Ovary (tissue), 9 donors: ENCODE measurements around the gene FIGNL2. TPM values are rescaled to one million over a fixed set of nuclear protein-coding genes. Genes with fewer than 3 reads are reported as not detected.

Experiments
- DNase-seq, 5 donors: peaks; one replicate each; pipeline ENCODE4 v3.0.0-alpha.2; 2019 to 2020
- H3K27ac ChIP-seq, 2 donors: fragments of 200-600 bp; one replicate each; pipeline versions ENCODE4 v1.5.1 to v1.8.0; 2019 to 2022
- H3K27me3 ChIP-seq: fragments of 200-600 bp; one replicate; pipeline ENCODE4 v1.8.0; 2022
- H3K36me3 ChIP-seq: fragments of 200-600 bp; sonication (generic); one replicate; pipeline ENCODE4 v1.5.1; 2019
- H3K4me1 ChIP-seq: one replicate; pipeline ENCODE4 v1.8.1; 2013; ENCODE audit warnings: mild to moderate bottlenecking, moderate library complexity; ENCODE audit not compliant: insufficient read depth
- H3K4me3 ChIP-seq: fragments of 200-600 bp; sonication (generic); one replicate; pipeline ENCODE4 v1.5.1; 2017
- H3K9me3 ChIP-seq, 2 donors: fragments of 200-600 bp in 1 of 2; sonication (generic) in 1 of 2; one replicate each; pipeline versions ENCODE4 v1.5.1 to v1.8.1; 2013 to 2019; ENCODE audit warnings: mild to moderate bottlenecking in 1 of 2, moderate library complexity in 1 of 2
- EP300 ChIP-seq: sonication (generic); formaldehyde crosslinking; IDR thresholded peaks from one replicate; pipeline ENCODE4 v1.6.1; 2017; ENCODE audit warnings: antibody characterized with exemption
- POLR2A ChIP-seq: fragments of 450-650 bp; IDR thresholded peaks from one replicate; pipeline ENCODE4 v1.6.1; 2017; ENCODE audit warnings: antibody characterized with exemption, mild to moderate bottlenecking, moderate library complexity
- WGBS, 3 donors: extraction: QIAGEN DNeasy Blood & Tissue Kit in 1 of 3; methylation state at CpG; one replicate each; pipeline versions ENCODE4 v1.1.5 to v1.1.7; 2013 to 2017; 5-methylcytosine and 5-hydroxymethylcytosine counted together
- intact Hi-C, 4 donors: fragments of 100-400 bp; cut with DNase I; formaldehyde crosslinking; loops; one replicate each; pipeline versions ENCODE4 v1.11.0 to v1.15.1; 2022 to 2023
- polyA plus RNA-seq, 2 donors: library from polyadenylated mRNA; stranded (reverse); fragments of 200-250 nt in 1 of 2; fragments of 350-450 nt in 1 of 2; fragmentation: Illumina TruSeq in 1 of 2; extraction: RNeasy Lipid Tissue Mini Kit (QIAGEN cat#74804) in 1 of 2; gene quantifications; one replicate each; pipeline ENCODE4 v1.2.3, GENCODE V29; 2013 to 2014
- total RNA-seq, 7 donors: library from RNA; depleted of rRNA in 2 of 7; stranded (reverse); fragments of >200 nt in 2 of 7; fragmentation: NEBNext Ultra II Directional in 3 of 7; extraction: Animal tissue kit (Norgen Biotek cat#: 25700) in 3 of 7; gene quantifications; one replicate each; pipeline versions ENCODE4 v1.1.0 to v1.2.4, GENCODE V29; 2016 to 2023
- TF ChIP-seq, protein P1 (sequence below), 3 donors: fragments of 450-650 bp in 2 of 3; fragments of 200-600 bp in 1 of 3; IDR thresholded peaks; one replicate each; pipeline versions ENCODE4 v1.5.1 to v1.8.0; 2016 to 2022; ENCODE audit warnings: antibody characterized with exemption in 3 of 3, mild to moderate bottlenecking in 1 of 3
- donor health status: DM: no; HTN: no; CAD: no; lungs with moderate emphysema.
- donor health status: DM: no; HTN: no; CAD: no.
- donor health status: Bipolar disorder and iron deficiency.
- donor health status: DM: yes; HTN: yes; CAD: no.
- donor health status: DM: no; HTN: no; CAD: no.
- donor health status: DM: yes; HTN: yes; CAD: no.

Gene FIGNL2
- total and polyA plus RNA-seq, 9 donors, result 0.11 to 0.50 (median 0.22) TPM

GRCh38 chr12:51827925-51828818 is 20.3 kb downstream of the FIGNL2 start:
- DNase-seq, result no peak
- Histone ChIP-seq H3K27ac (no peak overlapping the region), H3K4me1 (no peaks in the 10 kb centered on the region), H3K4me3 (no peak overlapping the region), H3K9me3 (no peaks in the 10 kb centered on the region), H3K36me3 (no peaks in the 10 kb centered on the region), H3K27me3 (no peaks in the 10 kb centered on the region)
- WGBS, 3 donors, result 47 to 60% (median 50%) methylated on average over 11 of the region's 11 CpGs
- intact Hi-C loops, result no loop called here
- TF ChIP-seq, protein P1, sequence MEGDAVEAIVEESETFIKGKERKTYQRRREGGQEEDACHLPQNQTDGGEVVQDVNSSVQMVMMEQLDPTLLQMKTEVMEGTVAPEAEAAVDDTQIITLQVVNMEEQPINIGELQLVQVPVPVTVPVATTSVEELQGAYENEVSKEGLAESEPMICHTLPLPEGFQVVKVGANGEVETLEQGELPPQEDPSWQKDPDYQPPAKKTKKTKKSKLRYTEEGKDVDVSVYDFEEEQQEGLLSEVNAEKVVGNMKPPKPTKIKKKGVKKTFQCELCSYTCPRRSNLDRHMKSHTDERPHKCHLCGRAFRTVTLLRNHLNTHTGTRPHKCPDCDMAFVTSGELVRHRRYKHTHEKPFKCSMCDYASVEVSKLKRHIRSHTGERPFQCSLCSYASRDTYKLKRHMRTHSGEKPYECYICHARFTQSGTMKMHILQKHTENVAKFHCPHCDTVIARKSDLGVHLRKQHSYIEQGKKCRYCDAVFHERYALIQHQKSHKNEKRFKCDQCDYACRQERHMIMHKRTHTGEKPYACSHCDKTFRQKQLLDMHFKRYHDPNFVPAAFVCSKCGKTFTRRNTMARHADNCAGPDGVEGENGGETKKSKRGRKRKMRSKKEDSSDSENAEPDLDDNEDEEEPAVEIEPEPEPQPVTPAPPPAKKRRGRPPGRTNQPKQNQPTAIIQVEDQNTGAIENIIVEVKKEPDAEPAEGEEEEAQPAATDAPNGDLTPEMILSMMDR (IDR thresholded peaks at IDR 0.05), result no peak
- TF ChIP-seq POLR2A, result no peak
- no peak for TF ChIP-seq EP300

DNA sequence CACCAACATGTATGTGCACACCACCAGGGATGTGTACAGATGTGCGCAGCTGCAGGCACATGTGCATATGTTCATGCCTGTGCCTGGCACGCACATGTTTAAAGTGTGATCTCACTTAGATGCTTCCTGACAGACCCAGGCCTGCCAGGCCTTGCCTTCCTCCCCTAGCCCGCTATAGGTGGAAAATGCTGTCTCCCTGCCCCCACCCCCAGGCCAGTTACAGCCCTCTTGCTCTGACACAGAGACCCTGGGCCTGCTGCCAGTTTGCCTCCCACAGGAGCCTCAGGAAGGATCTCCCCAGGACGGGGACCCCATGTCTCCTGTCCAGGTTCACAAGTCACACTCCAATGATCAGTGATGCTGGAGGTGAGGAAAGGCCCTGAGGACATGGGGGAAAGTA is 21.6 kb downstream of the FIGNL2 start:
- no peaks in the 10 kb centered on the region for H3K9me3 ChIP-seq
- TF ChIP-seq EP300, result no peak
- TF ChIP-seq, protein P1 (IDR thresholded peaks at IDR 0.05), result no peak
- TF ChIP-seq POLR2A, result no peak
- intact Hi-C loops, result no loop called here

DNA sequence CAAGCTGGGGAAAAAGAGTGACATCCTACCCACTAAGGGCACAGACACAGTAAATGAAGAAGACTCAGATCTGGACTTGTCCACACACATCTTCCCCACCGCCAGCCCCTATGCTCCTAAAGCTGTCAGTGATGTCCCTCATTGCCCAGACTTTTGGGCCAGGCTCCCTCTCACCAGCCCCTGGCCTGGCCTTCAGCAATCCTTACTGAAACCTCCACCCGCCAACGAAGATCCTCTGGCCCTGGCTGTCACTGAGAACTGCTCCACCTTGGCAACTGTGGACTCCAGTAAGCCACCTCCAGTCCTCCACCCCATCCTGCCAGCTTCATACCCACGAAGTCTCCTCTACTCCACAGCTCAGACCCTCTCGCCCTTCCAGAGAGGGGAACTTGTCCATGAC is 23.3 kb downstream of the FIGNL2 start:
- Histone ChIP-seq H3K27ac (no peak overlapping the region), H3K9me3 (no peaks in the 10 kb centered on the region), H3K4me1 (no peaks in the 10 kb centered on the region), H3K36me3 (no peaks in the 10 kb centered on the region), H3K27me3 (no peaks in the 10 kb centered on the region), H3K4me3 (no peak overlapping the region)
- no peak for DNase-seq
- intact Hi-C loops, result no loop called here
- TF ChIP-seq, protein P1 (IDR thresholded peaks at IDR 0.05), result no peak
- TF ChIP-seq POLR2A (no peak), EP300 (no peak)
- WGBS, 3 donors, result 71 to 87% (median 81%) methylated on average over 5 of the region's 5 CpGs

More for the DNA sequence above, 21.6 kb downstream of the FIGNL2 start:
- 64 to 72% (median 71%) methylated on average over 4 of the region's 4 CpGs for WGBS, 3 donors
- no peaks in the 10 kb centered on the region for H3K27me3 ChIP-seq
- H3K27ac ChIP-seq, result no peak overlapping the region
- no peaks in the 10 kb centered on the region for H3K36me3 ChIP-seq
- no peak for DNase-seq
- H3K4me1 ChIP-seq, result no peaks in the 10 kb centered on the region
- no peak overlapping the region for H3K4me3 ChIP-seq

DNA sequence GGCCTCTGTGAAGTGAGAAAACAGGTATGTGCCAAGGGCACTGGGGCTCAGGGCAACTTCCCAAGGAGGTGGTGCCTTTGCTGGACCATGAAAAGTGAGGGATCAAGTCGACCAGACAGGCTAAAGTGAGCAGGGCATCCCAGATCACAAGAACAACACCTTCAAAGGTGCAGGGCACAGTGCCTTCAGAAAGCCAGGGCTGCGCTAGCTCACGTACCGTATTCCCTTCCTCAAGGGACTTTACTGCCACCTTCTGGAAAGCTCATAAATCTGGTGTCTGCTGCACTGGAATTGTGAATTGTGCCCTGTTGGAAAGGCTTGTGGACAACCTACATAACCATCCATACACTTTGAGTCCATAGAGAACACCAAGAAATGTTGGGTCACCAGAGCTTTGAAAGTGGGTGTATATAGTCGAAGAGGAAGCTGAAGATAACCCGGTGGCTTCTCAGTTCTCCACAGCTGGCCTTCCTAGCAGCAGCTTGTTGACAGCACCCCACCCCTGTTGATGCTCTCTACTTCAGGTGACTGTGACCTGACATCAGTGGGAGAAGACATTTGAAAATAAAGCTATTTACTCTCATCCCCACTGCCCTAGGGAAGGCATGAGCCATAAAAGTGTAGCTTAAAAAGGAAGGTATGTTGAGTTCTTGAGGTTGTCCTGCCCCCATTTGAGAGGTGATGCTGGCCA is 24.5 kb downstream of the FIGNL2 start:
- Histone ChIP-seq H3K27ac (no peak overlapping the region), H3K4me3 (no peak overlapping the region), H3K9me3 (no peaks in the 10 kb centered on the region), H3K36me3 (no peaks in the 10 kb centered on the region), H3K4me1 (no peaks in the 10 kb centered on the region), H3K27me3 (no peaks in the 10 kb centered on the region)
- TF ChIP-seq POLR2A (no peak), EP300 (no peak)
- TF ChIP-seq, protein P1 (IDR thresholded peaks at IDR 0.05), result no peak
- no peak for DNase-seq
- WGBS, 3 donors, result 19 to 38% (median 27%) methylated on average over 6 of the region's 6 CpGs
- intact Hi-C loops, result no loop called here
